Ectodermal cell (in vitro differentiated cells): ENCODE data around the gene ARAP3.

Experiments used
- H3K27ac ChIP-seq: 2 replicates; pipeline ENCODE4 v1.7.0; 2013; ENCODE audit warnings: mild to moderate bottlenecking, low read depth, low read length; ENCODE audit not compliant: insufficient read depth, poor library complexity, severe bottlenecking
- H3K27me3 ChIP-seq: 2 replicates; pipeline ENCODE4 v1.7.0; 2013; ENCODE audit warnings: mild to moderate bottlenecking, low read length; ENCODE audit not compliant: insufficient read depth, control insufficient read depth, poor library complexity, severe bottlenecking
- H3K36me3 ChIP-seq: one replicate; pipeline ENCODE4 v1.7.0; 2013; ENCODE audit warnings: low read length; ENCODE audit not compliant: control insufficient read depth, insufficient read depth
- H3K4me1 ChIP-seq: one replicate; pipeline ENCODE4 v1.7.0; 2013; ENCODE audit warnings: low read length; ENCODE audit not compliant: control insufficient read depth, insufficient read depth
- H3K4me3 ChIP-seq: 2 replicates; pipeline ENCODE4 v1.7.0; 2013; ENCODE audit warnings: low read depth, low read length, control low read depth; ENCODE audit not compliant: insufficient read depth
- H3K9me3 ChIP-seq: 2 replicates; pipeline ENCODE4 v1.7.0; 2013; ENCODE audit warnings: mild to moderate bottlenecking, low read length, moderate library complexity; ENCODE audit not compliant: control insufficient read depth
- WGBS, 2 experiments: methylation state at CpG; one replicate each; pipeline ENCODE4 v1.1.7; 2013; ENCODE audit warnings: missing lambda C conversion rate in 2 of 2; 5-methylcytosine and 5-hydroxymethylcytosine counted together

ARAP3 gene

GRCh38 chr5:141672071-141672840 lies 9.8 kb downstream of the ARAP3 start:
- no peaks in the 10 kb centered on the region for H3K27me3 ChIP-seq
- WGBS, 2 experiments, result 95 to 96% methylated on average over 23 of the region's 23 CpGs
- H3K36me3 ChIP-seq, result no peaks in the 10 kb centered on the region

GRCh38 chr5:141669520-141669919 lies 12.5 kb downstream of the ARAP3 start:
- no peaks in the 10 kb centered on the region for H3K9me3 ChIP-seq
- H3K4me3 ChIP-seq, result no peak overlapping the region
- 82 to 86% methylated on average over 4 of the region's 4 CpGs for WGBS, 2 experiments
- no peaks in the 10 kb centered on the region for H3K36me3 ChIP-seq
- no peaks in the 10 kb centered on the region for H3K27me3 ChIP-seq
- H3K27ac ChIP-seq, result no peak overlapping the region
- H3K4me1 ChIP-seq, result no peaks in the 10 kb centered on the region

More at GRCh38 chr5:141672071-141672840, 9.8 kb downstream of the ARAP3 start:
- Histone ChIP-seq H3K4me3 (no peak overlapping the region), H3K27ac (no peak overlapping the region), H3K9me3 (no peaks in the 10 kb centered on the region), H3K4me1 (no peaks in the 10 kb centered on the region)

- H3K27ac ChIP-seq, result no peak overlapping the region
- 79 to 86% methylated on average over 8 of the region's 8 CpGs for WGBS, 2 experiments
- no peaks in the 10 kb centered on the region for H3K27me3 ChIP-seq
- H3K4me3 ChIP-seq, result no peak overlapping the region
- H3K9me3 ChIP-seq, result no peaks in the 10 kb centered on the region
- no peaks in the 10 kb centered on the region for H3K4me1 ChIP-seq
- no peaks in the 10 kb centered on the region for H3K36me3 ChIP-seq
Measured at GRCh38 chr5:141668601-141669265, 13.3 kb downstream of the ARAP3 start.

GRCh38 chr5:141665995-141666940 lies 15.8 kb downstream of the ARAP3 start:
- 72 to 73% methylated on average over 16 to 17 of the region's 18 CpGs for WGBS, 2 experiments
- Histone ChIP-seq H3K9me3 (no peaks in the 10 kb centered on the region), H3K4me3 (no peak overlapping the region), H3K4me1 (no peaks in the 10 kb centered on the region), H3K27ac (no peak overlapping the region), H3K36me3 (no peaks in the 10 kb centered on the region), H3K27me3 (no peaks in the 10 kb centered on the region)

GRCh38 chr5:141664733-141665461 lies 17.1 kb downstream of the ARAP3 start:
- Histone ChIP-seq H3K9me3 (no peaks in the 10 kb centered on the region), H3K4me3 (no peak overlapping the region), H3K4me1 (no peaks in the 10 kb centered on the region), H3K27ac (no peak overlapping the region), H3K36me3 (no peaks in the 10 kb centered on the region), H3K27me3 (no peaks in the 10 kb centered on the region)
- 51 to 56% methylated on average over 13 of the region's 13 CpGs for WGBS, 2 experiments

GRCh38 chr5:141663506-141663905 lies 18.5 kb downstream of the ARAP3 start:
- 96 to 97% methylated on average over 8 of the region's 8 CpGs for WGBS, 2 experiments
- no peaks in the 10 kb centered on the region for H3K4me1 ChIP-seq
- H3K4me3 ChIP-seq, result no peak overlapping the region
- no peaks in the 10 kb centered on the region for H3K27me3 ChIP-seq
- H3K36me3 ChIP-seq, result no peaks in the 10 kb centered on the region
- H3K27ac ChIP-seq, result no peak overlapping the region
- no peaks in the 10 kb centered on the region for H3K9me3 ChIP-seq

- Histone ChIP-seq H3K36me3 (no peaks in the 10 kb centered on the region), H3K4me1 (no peaks in the 10 kb centered on the region), H3K27me3 (no peaks in the 10 kb centered on the region), H3K9me3 (no peaks in the 10 kb centered on the region), H3K4me3 (no peak overlapping the region), H3K27ac (no peak overlapping the region)
- 91 to 93% methylated on average over 17 of the region's 17 CpGs for WGBS, 2 experiments
Measured at GRCh38 chr5:141662028-141662427, 20.0 kb downstream of the ARAP3 start.

GRCh38 chr5:141657937-141658545 lies 24.0 kb downstream of the ARAP3 start:
- 87 to 93% methylated on average over 8 of the region's 8 CpGs for WGBS, 2 experiments
- Histone ChIP-seq H3K27ac (no peak overlapping the region), H3K4me3 (no peak overlapping the region), H3K36me3 (peaks cover 6% of the 10 kb centered on the region), H3K9me3 (no peaks in the 10 kb centered on the region), H3K4me1 (no peaks in the 10 kb centered on the region), H3K27me3 (no peaks in the 10 kb centered on the region)

GRCh38 chr5:141657404-141657803 lies 24.6 kb downstream of the ARAP3 start:
- peaks cover 6% of the 10 kb centered on the region for H3K36me3 ChIP-seq
- H3K27ac ChIP-seq, result no peak overlapping the region
- peaks cover 2% of the 10 kb centered on the region for H3K27me3 ChIP-seq
- no peaks in the 10 kb centered on the region for H3K4me1 ChIP-seq
- H3K4me3 ChIP-seq, result no peak overlapping the region
- 93 to 96% methylated on average over 1 of the region's 1 CpG for WGBS, 2 experiments
- H3K9me3 ChIP-seq, result no peaks in the 10 kb centered on the region
